Upper lobe of left lung (tissue), 6 donors: ENCODE results near the gene ARL14. TPM values are rescaled to one million over a fixed set of nuclear protein-coding genes. Genes with fewer than 3 reads are reported as not detected.

Experiments
- ATAC-seq, 2 donors: fragments of 200-7000 bp; cut with Tn5 transposase; one replicate each; pipeline ENCODE4 v1.9.1; 2022; ENCODE audit warnings: mild to moderate bottlenecking in 2 of 2, moderate library complexity in 2 of 2; ENCODE audit not compliant: low FRiP score in 2 of 2
- DNase-seq, 2 donors: peaks; one replicate each; pipeline ENCODE4 v3.0.0-alpha.2; 2019 to 2020
- H3K27ac ChIP-seq, 4 donors: fragments of 200-600 bp; sonication (generic); one replicate each; pipeline ENCODE4 v1.5.1; 2016 to 2019
- H3K27me3 ChIP-seq, 4 donors: fragments of 200-600 bp; sonication (generic); one replicate each; pipeline ENCODE4 v1.5.1; 2017 to 2019
- H3K36me3 ChIP-seq, 4 donors: fragments of 200-600 bp; sonication (generic); one replicate each; pipeline ENCODE4 v1.5.1; 2016 to 2019
- H3K4me1 ChIP-seq, 4 donors: fragments of 200-600 bp; sonication (generic); one replicate each; pipeline ENCODE4 v1.5.1; 2018 to 2019
- H3K4me3 ChIP-seq, 4 donors: fragments of 200-600 bp; sonication (generic); one replicate each; pipeline ENCODE4 v1.5.1; 2017 to 2019; ENCODE audit warnings: mild to moderate bottlenecking in 2 of 4, moderate library complexity in 1 of 4
- H3K9me3 ChIP-seq, 4 donors: fragments of 200-600 bp; sonication (generic); one replicate each; pipeline ENCODE4 v1.5.1; 2018 to 2019
- EP300 ChIP-seq, 4 donors: sonication (generic); formaldehyde crosslinking; IDR thresholded peaks; one replicate each; pipeline ENCODE4 v1.5.1; 2017; ENCODE audit warnings: antibody characterized with exemption in 4 of 4, control low read depth in 2 of 4
- POLR2A ChIP-seq, 4 donors: fragments of 450-650 bp; IDR thresholded peaks; one replicate each; pipeline ENCODE4 v1.5.1; 2016 to 2017; ENCODE audit warnings: antibody characterized with exemption in 4 of 4, mild to moderate bottlenecking in 2 of 4
- POLR2AphosphoS5 ChIP-seq, 2 donors: sonication (generic); formaldehyde crosslinking; IDR thresholded peaks; one replicate each; pipeline ENCODE4 v1.5.1; 2017; ENCODE audit warnings: antibody characterized with exemption in 2 of 2
- WGBS, 2 donors: methylation state at CpG; one replicate each; pipeline ENCODE4 v1.1.5; 2017 to 2018; 5-methylcytosine and 5-hydroxymethylcytosine counted together
- total RNA-seq, 6 donors: library from RNA; depleted of rRNA in 4 of 6; stranded (reverse); fragments of >200 nt in 4 of 6; gene quantifications; one replicate each; pipeline versions ENCODE4 v1.1.0 to v1.2.1, GENCODE V29; 2016 to 2021
- TF ChIP-seq, protein P1 (sequence below), 6 experiments: fragments of 450-650 bp in 4 of 6; fragments of 200-600 bp in 2 of 6; sonication (generic) in 2 of 6; IDR thresholded peaks; one replicate each; pipeline ENCODE4 v1.5.1; 2016 to 2019; ENCODE audit warnings: antibody characterized with exemption in 6 of 6
- donor health status: DM: no; HTN: no; CAD: no; lungs with moderate emphysema.
- donor health status: DM: no; HTN: yes; CAD: no; lungs with severe emphysema.

Gene ARL14
- total RNA-seq, 6 donors from 2014 or later = not detected

DNA sequence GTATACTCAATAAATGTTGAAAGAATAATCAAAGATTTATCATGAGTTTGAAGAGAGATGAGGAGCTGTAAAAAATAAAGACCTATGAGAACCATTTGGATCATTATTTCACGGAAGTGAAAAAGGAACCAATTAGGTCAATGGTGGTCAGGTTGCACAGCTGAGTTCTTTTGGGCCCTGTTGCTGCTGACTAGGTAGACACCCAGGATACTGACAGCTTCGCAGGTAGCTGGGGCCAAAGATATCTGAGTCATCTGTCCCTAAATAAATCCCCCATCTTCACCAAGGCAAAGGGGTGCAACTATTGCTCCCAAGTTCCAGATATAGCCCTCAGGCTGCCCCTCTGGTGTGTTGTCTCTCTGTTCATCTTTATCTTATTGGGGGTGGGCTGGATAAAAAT, 5.0 kb upstream of the ARL14 start:
- ATAC-seq (no peak), DNase-seq (no peak)
- Histone ChIP-seq H3K9me3 (no peaks in the 10 kb centered on the region), H3K4me3 (no peak overlapping the region), H3K27ac (no peak overlapping the region), H3K4me1 (no peaks in the 10 kb centered on the region), H3K27me3 (no peaks in the 10 kb centered on the region), H3K36me3 (no peaks in the 10 kb centered on the region)
- 81 to 87% methylated on average over 2 of the region's 2 CpGs for WGBS, 2 donors
- TF ChIP-seq POLR2AphosphoS5 (IDR thresholded peaks at IDR 0.05) (no peak), POLR2A (IDR thresholded peaks at IDR 0.05) (no peak), EP300 (IDR thresholded peaks at IDR 0.05) (no peak)
- TF ChIP-seq, protein P1, sequence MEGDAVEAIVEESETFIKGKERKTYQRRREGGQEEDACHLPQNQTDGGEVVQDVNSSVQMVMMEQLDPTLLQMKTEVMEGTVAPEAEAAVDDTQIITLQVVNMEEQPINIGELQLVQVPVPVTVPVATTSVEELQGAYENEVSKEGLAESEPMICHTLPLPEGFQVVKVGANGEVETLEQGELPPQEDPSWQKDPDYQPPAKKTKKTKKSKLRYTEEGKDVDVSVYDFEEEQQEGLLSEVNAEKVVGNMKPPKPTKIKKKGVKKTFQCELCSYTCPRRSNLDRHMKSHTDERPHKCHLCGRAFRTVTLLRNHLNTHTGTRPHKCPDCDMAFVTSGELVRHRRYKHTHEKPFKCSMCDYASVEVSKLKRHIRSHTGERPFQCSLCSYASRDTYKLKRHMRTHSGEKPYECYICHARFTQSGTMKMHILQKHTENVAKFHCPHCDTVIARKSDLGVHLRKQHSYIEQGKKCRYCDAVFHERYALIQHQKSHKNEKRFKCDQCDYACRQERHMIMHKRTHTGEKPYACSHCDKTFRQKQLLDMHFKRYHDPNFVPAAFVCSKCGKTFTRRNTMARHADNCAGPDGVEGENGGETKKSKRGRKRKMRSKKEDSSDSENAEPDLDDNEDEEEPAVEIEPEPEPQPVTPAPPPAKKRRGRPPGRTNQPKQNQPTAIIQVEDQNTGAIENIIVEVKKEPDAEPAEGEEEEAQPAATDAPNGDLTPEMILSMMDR (IDR thresholded peaks at IDR 0.05) = no peak

DNA sequence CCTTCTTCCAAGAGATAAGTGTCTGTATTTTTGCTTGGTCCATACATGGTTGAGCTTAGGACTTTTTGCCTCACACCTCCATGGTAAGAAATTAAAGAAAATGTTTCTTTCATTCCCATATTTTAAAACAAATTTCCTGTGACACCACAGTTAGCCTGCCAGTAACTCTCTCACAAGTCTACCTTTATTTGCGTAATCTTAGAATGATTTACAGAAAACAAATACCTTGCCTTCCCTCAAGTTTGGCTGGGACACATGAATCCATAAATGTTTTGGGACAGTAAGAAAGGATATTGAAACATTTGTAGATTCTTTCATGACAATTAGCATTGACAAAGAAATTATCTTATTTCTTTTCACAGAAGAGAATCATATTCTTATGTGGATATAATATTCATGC, 3.8 kb upstream of the ARL14 start:
- H3K4me1 ChIP-seq = no peaks in the 10 kb centered on the region
- no peak overlapping the region for H3K4me3 ChIP-seq
- no peaks in the 10 kb centered on the region for H3K9me3 ChIP-seq
- H3K27me3 ChIP-seq = no peaks in the 10 kb centered on the region
- DNase-seq (no peak), ATAC-seq (no peak)
- no peaks in the 10 kb centered on the region for H3K36me3 ChIP-seq
- 77 to 82% methylated on average over 1 of the region's 1 CpG for WGBS, 2 donors
- no peak overlapping the region for H3K27ac ChIP-seq
- TF ChIP-seq POLR2AphosphoS5 (IDR thresholded peaks at IDR 0.05) (no peak), POLR2A (IDR thresholded peaks at IDR 0.05) (no peak), EP300 (IDR thresholded peaks at IDR 0.05) (no peak)
- TF ChIP-seq, protein P1 (IDR thresholded peaks at IDR 0.05) = no peak

DNA sequence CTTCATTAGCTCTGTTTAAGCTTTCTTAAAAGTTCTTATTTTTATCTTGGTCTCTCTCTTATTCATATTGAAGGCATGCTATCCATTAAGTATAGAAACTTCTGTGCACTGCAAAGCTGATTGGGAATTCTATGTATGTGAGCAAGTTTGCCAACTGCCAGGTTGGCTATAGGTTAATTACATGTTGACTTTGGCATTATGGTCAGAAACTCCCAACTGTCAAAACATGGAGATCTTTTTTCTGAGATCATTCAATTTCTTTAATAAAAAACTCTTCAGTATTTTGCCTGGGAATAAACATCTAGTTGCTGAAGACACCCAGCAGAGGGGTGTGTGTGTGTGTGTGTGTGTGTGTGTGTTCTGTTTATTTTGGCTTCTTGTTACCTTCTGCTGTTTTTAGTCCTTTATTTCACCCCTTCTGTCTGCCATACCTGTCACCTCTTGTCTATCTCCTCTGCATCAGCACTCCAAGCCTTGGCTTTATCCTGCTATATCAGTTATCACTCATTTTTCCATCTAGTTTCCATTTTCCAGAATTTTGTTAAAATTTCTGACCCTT, 1.3 kb upstream of the ARL14 start:
- TF ChIP-seq POLR2AphosphoS5 (IDR thresholded peaks at IDR 0.05) (no peak), POLR2A (IDR thresholded peaks at IDR 0.05) (no peak), EP300 (IDR thresholded peaks at IDR 0.05) (no peak)
- TF ChIP-seq, protein P1 (IDR thresholded peaks at IDR 0.05) = no peak
- H3K4me1 ChIP-seq = no peaks in the 10 kb centered on the region
- H3K4me3 ChIP-seq = no peak overlapping the region
- no peak overlapping the region for H3K27ac ChIP-seq
- H3K27me3 ChIP-seq = no peaks in the 10 kb centered on the region
- ATAC-seq = no peak
- H3K36me3 ChIP-seq = no peaks in the 10 kb centered on the region
- H3K9me3 ChIP-seq = no peaks in the 10 kb centered on the region
- DNase-seq = no peak

DNA sequence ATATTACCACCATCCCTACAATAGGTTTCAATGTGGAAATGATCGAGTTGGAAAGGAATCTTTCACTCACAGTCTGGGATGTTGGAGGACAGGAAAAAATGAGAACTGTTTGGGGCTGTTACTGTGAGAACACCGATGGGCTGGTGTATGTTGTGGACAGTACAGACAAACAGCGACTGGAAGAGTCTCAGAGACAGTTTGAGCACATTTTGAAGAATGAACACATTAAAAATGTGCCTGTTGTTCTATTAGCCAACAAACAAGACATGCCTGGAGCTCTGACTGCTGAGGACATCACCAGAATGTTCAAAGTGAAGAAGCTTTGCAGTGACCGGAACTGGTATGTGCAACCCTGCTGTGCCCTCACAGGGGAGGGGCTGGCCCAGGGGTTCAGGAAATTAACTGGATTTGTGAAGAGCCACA, 510 bp downstream of the ARL14 start:
- Histone ChIP-seq H3K27me3 (no peaks in the 10 kb centered on the region), H3K36me3 (no peaks in the 10 kb centered on the region), H3K9me3 (no peaks in the 10 kb centered on the region), H3K4me3 (no peak overlapping the region), H3K27ac (no peak overlapping the region), H3K4me1 (no peaks in the 10 kb centered on the region)
- 81 to 87% methylated on average over 4 of the region's 4 CpGs for WGBS, 2 donors
- ATAC-seq (no peak), DNase-seq (no peak)
- no peak for TF ChIP-seq POLR2A (IDR thresholded peaks at IDR 0.05)
- no peak for TF ChIP-seq POLR2AphosphoS5 (IDR thresholded peaks at IDR 0.05)
- no peak for TF ChIP-seq EP300 (IDR thresholded peaks at IDR 0.05)
- TF ChIP-seq, protein P1 (IDR thresholded peaks at IDR 0.05) = no peak

DNA sequence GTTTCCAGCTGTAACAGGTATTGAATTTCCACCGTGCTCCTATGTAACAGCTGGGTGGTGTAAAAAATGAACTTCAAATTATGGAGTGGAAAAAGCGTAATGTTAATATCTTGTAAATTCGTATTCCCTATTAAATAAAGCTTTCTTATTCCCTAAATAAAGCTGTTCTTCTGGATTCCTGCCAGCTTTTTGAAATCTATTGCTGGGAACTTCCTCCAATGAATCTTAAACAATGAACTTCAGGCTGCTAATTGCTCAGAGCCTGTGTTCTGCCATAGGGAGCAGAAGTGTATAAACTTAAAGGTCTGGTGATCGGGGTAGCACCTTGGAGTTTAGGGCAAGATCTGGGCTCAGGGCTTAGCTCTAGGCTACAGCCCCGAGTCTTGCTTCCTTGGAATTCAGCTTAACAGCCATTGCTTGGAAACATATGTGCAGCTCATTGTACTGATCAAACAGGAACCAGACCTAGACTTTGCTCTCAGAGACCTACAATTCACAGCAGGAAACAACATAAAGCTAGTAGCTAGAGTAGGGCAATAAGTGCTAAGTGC, 1.4 kb downstream of the ARL14 start:
- Histone ChIP-seq H3K36me3 (no peaks in the 10 kb centered on the region), H3K9me3 (no peaks in the 10 kb centered on the region), H3K27me3 (no peaks in the 10 kb centered on the region), H3K4me3 (no peak overlapping the region), H3K27ac (no peak overlapping the region), H3K4me1 (no peaks in the 10 kb centered on the region)
- TF ChIP-seq EP300 (IDR thresholded peaks at IDR 0.05) = no peak
- TF ChIP-seq, protein P1 (IDR thresholded peaks at IDR 0.05) = no peak
- TF ChIP-seq POLR2AphosphoS5 (IDR thresholded peaks at IDR 0.05) = no peak
- TF ChIP-seq POLR2A (IDR thresholded peaks at IDR 0.05) = no peak
- DNase-seq (no peak), ATAC-seq (no peak)
- WGBS, 2 donors = 39 to 49% methylated on average over 5 of the region's 5 CpGs
